Stomach (tissue), 9 donors: ENCODE results near the gene SENP2. TPM values are rescaled to one million over a fixed set of nuclear protein-coding genes. Genes with fewer than 3 reads are reported as not detected.
A peak's percentile ranks its signal among the peaks of the same experiment; 100 is the strongest.

Source experiments
- DNase-seq, 2 donors: peaks; one replicate each; pipeline versions ENCODE4 v3.0.0 to v3.0.0-alpha.2; 2013 to 2019
- H3K27ac ChIP-seq, 5 donors: fragments of 200-600 bp in 4 of 5; sonication (generic) in 4 of 5; one replicate each; pipeline ENCODE4 v1.5.1; 2013 to 2019; ENCODE audit warnings: mild to moderate bottlenecking in 1 of 5, moderate library complexity in 1 of 5
- H3K27me3 ChIP-seq, 3 donors: fragments of 200-600 bp; sonication (generic); one replicate each; pipeline ENCODE4 v1.5.1; 2017 to 2019; ENCODE audit warnings: mixed run types in 1 of 3
- H3K36me3 ChIP-seq, 4 donors: fragments of 200-600 bp; sonication (generic); 1 replicate in 3 of 4; 2 replicates in 1 of 4; pipeline ENCODE4 v1.5.1; 2016 to 2019
- H3K4me1 ChIP-seq, 4 donors: fragments of 200-600 bp; sonication (generic); one replicate each; pipeline ENCODE4 v1.5.1; 2016 to 2019
- H3K4me3 ChIP-seq, 4 donors: fragments of 200-600 bp; sonication (generic) in 3 of 4; one replicate each; pipeline ENCODE4 v1.5.1; 2016 to 2019; ENCODE audit warnings: mild to moderate bottlenecking in 1 of 4
- H3K9me3 ChIP-seq, 4 donors: fragments of 200-600 bp; sonication (generic); one replicate each; pipeline ENCODE4 v1.5.1; 2016 to 2019
- EP300 ChIP-seq: sonication (generic); formaldehyde crosslinking; IDR thresholded peaks from one replicate; pipeline ENCODE4 v1.6.1; 2017; ENCODE audit warnings: antibody characterized with exemption
- POLR2A ChIP-seq, 4 donors: fragments of 450-650 bp; IDR thresholded peaks; one replicate each; pipeline ENCODE4 v1.6.1; 2016; ENCODE audit warnings: antibody characterized with exemption in 4 of 4, control low read depth in 2 of 4, mild to moderate bottlenecking in 1 of 4, moderate library complexity in 1 of 4
- POLR2AphosphoS5 ChIP-seq, 3 donors: sonication (generic); formaldehyde crosslinking; IDR thresholded peaks; one replicate each; pipeline ENCODE4 v1.6.1; 2016; ENCODE audit warnings: antibody characterized with exemption in 3 of 3
- WGBS, 5 donors: extraction: QIAGEN DNeasy Blood & Tissue Kit in 3 of 5; methylation state at CpG; one replicate each; pipeline versions ENCODE4 v1.1.5 to v1.1.7; 2013 to 2018; 5-methylcytosine and 5-hydroxymethylcytosine counted together
- intact Hi-C: fragments of 100-400 bp; cut with DNase I; formaldehyde crosslinking; loops from one replicate; pipeline ENCODE4 v1.15.1; 2023; ENCODE audit warnings: low total_unique reads
- polyA plus RNA-seq, 3 donors: library from polyadenylated mRNA; stranded (reverse); fragments of 200-250 nt; gene quantifications; one replicate each; pipeline ENCODE4 v1.2.3, GENCODE V29; 2013
- total RNA-seq, 5 donors: library from RNA; depleted of rRNA; stranded (reverse); fragments of >200 nt; gene quantifications; one replicate each; pipeline versions ENCODE4 v1.1.0 to v1.2.3, GENCODE V29; 2014 to 2016
- TF ChIP-seq, protein P1 (sequence below), 7 experiments: fragments of 450-650 bp in 4 of 7; fragments of 200-600 bp in 3 of 7; sonication (generic) in 3 of 7; IDR thresholded peaks; one replicate each; pipeline ENCODE4 v1.5.1; 2016 to 2019; ENCODE audit warnings: antibody characterized with exemption in 7 of 7, control low read depth in 2 of 7, mild to moderate bottlenecking in 1 of 7
- donor health status: healthy with polysubstance abuse.
- donor health status: Bipolar disorder and iron deficiency.
- donor health status: healthy.

SENP2 gene
- total and polyA plus RNA-seq, 8 donors, result 2.3 to 146 (median 16.5) TPM

DNA sequence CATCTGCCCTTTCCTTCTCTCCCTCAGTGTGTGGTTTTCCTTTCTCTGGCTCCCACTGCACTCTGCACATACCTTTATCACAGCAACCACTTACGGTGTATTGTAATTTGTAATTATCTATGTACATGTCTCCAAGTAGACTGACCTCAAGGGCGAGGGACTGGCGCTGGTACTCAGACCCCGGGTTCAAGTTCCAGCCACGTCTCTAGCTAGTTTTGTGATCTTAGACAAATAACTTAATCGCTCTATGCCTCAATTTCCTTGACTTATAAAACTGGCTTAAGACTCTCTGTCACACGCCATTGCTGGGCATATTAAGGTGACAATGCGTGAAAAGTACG is 607 bp upstream of the SENP2 start:
- no peaks in the 10 kb centered on the region for H3K27me3 ChIP-seq
- TF ChIP-seq EP300, result no peak
- no peak for TF ChIP-seq POLR2A (IDR thresholded peaks at IDR 0.05)
- no peak for TF ChIP-seq POLR2AphosphoS5 (IDR thresholded peaks at IDR 0.05)
- TF ChIP-seq, protein P1, sequence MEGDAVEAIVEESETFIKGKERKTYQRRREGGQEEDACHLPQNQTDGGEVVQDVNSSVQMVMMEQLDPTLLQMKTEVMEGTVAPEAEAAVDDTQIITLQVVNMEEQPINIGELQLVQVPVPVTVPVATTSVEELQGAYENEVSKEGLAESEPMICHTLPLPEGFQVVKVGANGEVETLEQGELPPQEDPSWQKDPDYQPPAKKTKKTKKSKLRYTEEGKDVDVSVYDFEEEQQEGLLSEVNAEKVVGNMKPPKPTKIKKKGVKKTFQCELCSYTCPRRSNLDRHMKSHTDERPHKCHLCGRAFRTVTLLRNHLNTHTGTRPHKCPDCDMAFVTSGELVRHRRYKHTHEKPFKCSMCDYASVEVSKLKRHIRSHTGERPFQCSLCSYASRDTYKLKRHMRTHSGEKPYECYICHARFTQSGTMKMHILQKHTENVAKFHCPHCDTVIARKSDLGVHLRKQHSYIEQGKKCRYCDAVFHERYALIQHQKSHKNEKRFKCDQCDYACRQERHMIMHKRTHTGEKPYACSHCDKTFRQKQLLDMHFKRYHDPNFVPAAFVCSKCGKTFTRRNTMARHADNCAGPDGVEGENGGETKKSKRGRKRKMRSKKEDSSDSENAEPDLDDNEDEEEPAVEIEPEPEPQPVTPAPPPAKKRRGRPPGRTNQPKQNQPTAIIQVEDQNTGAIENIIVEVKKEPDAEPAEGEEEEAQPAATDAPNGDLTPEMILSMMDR (IDR thresholded peaks at IDR 0.05), result peak in 1 of 7 experiments; percentile 6
- intact Hi-C loops, result no loop called here
- peak overlapping the region; percentile 73 to 99 (median 98) for H3K27ac ChIP-seq
- 14 to 31% (median 16%) methylated on average over 9 of the region's 9 CpGs for WGBS, 5 donors
- H3K4me3 ChIP-seq, result peak overlapping the region; percentile 90 to 97 (median 90)
- peaks cover 0 to 10% (median 6%) of the 10 kb centered on the region in 4 donors for H3K36me3 ChIP-seq
- H3K4me1 ChIP-seq, result peaks cover 15 to 41% (median 37%) of the 10 kb centered on the region in 4 donors
- H3K9me3 ChIP-seq, result no peaks in the 10 kb centered on the region
- DNase-seq, result no peak

DNA sequence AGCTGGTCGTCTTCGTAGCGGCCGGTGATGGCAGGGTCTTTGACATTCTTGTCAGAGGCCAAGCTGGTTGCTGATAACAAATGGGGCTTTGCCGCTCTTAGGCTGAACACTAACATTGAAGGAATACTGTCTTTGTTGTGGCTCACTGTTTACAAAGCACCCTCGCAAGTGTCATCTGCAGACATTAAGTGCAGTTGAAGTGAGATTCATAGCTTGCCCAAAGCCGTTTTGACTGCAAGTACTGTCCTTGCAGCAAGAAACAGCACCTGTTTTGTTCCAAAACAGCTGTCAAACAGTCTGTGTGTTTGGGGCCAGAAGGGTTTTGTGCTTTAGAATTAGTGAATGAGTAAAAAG is 568 bp downstream of the SENP2 start:
- peaks cover 0 to 22% (median 14%) of the 10 kb centered on the region in 4 donors for H3K36me3 ChIP-seq
- TF ChIP-seq POLR2AphosphoS5 (IDR thresholded peaks at IDR 0.05) (no peak), EP300 (no peak), POLR2A (IDR thresholded peaks at IDR 0.05) (no peak)
- TF ChIP-seq, protein P1 (IDR thresholded peaks at IDR 0.05), result no peak
- H3K4me1 ChIP-seq, result peaks cover 15 to 41% (median 37%) of the 10 kb centered on the region in 4 donors
- 0 to 2% (median 1%) methylated on average over 7 of the region's 7 CpGs for WGBS, 5 donors
- peak overlapping the region; percentile 90 to 97 (median 90) for H3K4me3 ChIP-seq
- H3K9me3 ChIP-seq, result no peaks in the 10 kb centered on the region
- no peak for DNase-seq
- peak overlapping the region; percentile 95 to 99 (median 98) for H3K27ac ChIP-seq
- no peaks in the 10 kb centered on the region for H3K27me3 ChIP-seq
- intact Hi-C loops, result no loop called here

DNA sequence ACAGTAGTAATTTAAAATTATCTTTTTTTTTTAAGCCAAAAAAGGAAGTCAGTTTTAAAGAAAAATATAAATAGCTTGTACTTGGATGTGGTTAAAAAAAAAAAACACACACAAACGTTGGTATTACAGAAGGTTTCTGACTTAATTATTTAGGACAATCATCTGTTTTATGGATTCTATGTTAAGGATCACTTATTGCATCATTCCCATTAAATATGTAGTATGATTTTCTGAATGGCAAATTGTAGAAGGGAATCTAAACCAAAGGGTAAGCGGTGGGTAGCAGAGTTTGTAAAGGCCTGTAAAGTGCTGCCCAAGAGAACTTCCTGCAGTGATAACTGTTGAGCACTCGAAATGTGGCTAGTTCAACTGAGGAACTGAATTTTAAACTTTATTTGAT is 8.0 kb downstream of the SENP2 start:
- peaks cover 6 to 90% (median 82%) of the 10 kb centered on the region in 4 donors for H3K36me3 ChIP-seq
- DNase-seq, result no peak
- H3K4me3 ChIP-seq, result no peak overlapping the region
- H3K27ac ChIP-seq, result no peak overlapping the region
- no peaks in the 10 kb centered on the region for H3K27me3 ChIP-seq
- peaks cover 0 to 13% (median 6%) of the 10 kb centered on the region in 4 donors for H3K4me1 ChIP-seq
- H3K9me3 ChIP-seq, result no peaks in the 10 kb centered on the region
- intact Hi-C loops, result no loop called here
- WGBS, 5 donors, result 70 to 81% (median 76%) methylated on average over 3 of the region's 3 CpGs
- TF ChIP-seq EP300 (no peak), POLR2A (IDR thresholded peaks at IDR 0.05) (no peak), POLR2AphosphoS5 (IDR thresholded peaks at IDR 0.05) (no peak)
- TF ChIP-seq, protein P1 (IDR thresholded peaks at IDR 0.05), result no peak

DNA sequence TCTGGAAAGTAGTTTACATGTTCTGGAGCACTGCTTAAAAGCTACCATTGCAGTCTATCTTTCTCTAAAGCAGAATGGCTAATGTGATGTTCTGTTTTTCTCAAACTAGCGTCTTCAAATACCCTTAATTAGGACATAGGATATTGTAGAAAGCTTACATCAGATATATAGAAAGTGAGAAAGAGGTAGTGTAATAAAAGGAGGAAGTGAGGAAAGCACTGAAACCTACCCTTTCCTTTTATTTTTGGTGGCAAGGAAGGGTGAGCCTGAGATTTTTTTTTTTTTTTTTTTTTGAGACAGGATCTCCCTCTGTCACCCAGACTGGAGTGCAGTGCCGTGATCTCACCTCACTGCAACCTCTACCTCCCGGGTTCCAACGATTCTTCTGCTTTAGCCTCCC is 9.4 kb downstream of the SENP2 start:
- TF ChIP-seq, protein P1 (IDR thresholded peaks at IDR 0.05), result no peak
- no peak for TF ChIP-seq POLR2A (IDR thresholded peaks at IDR 0.05)
- intact Hi-C loops, result no loop called here
- Histone ChIP-seq H3K4me3 (no peak overlapping the region), H3K9me3 (no peaks in the 10 kb centered on the region), H3K27me3 (no peaks in the 10 kb centered on the region), H3K4me1 (peaks cover 0 to 5% (median 0%) of the 10 kb centered on the region in 4 donors), H3K27ac (no peak overlapping the region), H3K36me3 (peaks cover 8 to 94% (median 90%) of the 10 kb centered on the region in 4 donors)
- WGBS, 5 donors, result 79 to 94% (median 90%) methylated on average over 4 of the region's 4 CpGs
- DNase-seq, result no peak
